ENCODE measurements around the gene YAP1.

YAP1 gene

GRCh38 chr11:102109896-102110760 lies at the start of gene YAP1:
Gene YAP1, plus strand, starts transcription at chr11:102110447. Its CDS starts 402 bp downstream, at chr11:102110849.
- DNase-seq: peak in 2 of 3 experiments; percentile 50 to 68

GRCh38 chr11:102061276-102061675 lies 49.0 kb upstream of the YAP1 start:
- DNase-seq: no peak

DNA sequence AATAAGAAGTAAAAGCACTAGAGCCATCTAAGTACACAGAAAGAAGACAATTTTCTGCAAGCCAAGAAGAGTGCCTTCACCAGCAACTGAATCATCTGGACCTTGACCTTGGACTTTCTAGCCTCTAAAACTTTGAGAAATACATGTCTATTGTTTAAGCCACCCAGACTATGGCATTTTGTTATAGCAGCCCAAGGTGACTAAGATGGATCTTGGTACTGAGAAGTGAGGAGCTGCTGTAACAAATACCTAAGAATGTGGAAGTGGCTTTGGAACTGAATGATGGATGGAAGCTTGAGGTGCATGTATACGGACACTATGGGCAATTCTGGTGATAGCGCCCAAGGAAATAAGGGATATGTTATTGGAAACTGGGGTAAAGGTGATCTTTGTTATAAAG lies 48.1 kb upstream of the YAP1 start:
- DNase-seq: no peak

- DNase-seq: no peak
These were observed 45.9 kb upstream of the YAP1 start for GRCh38 chr11:102064316-102064715.

DNA sequence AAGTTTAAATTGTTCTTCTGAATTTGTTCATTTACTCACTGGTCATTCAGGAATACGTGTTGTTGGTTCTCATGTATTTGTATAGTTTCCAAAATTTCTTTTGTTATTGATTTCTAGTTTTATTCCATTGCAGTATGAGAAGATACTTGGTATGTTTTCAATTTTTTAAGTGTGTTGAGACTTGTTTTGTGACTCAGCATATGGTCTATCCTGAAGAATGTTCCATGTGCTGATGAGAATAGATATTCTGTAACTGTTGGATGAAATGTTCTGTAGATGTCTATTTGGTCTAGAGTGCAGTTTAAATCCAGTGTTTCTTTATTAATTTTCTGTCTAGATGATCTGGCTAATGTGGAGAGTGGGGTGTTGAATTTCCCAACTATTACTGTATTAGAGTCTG lies 39.5 kb upstream of the YAP1 start:
- no peak for DNase-seq

DNA sequence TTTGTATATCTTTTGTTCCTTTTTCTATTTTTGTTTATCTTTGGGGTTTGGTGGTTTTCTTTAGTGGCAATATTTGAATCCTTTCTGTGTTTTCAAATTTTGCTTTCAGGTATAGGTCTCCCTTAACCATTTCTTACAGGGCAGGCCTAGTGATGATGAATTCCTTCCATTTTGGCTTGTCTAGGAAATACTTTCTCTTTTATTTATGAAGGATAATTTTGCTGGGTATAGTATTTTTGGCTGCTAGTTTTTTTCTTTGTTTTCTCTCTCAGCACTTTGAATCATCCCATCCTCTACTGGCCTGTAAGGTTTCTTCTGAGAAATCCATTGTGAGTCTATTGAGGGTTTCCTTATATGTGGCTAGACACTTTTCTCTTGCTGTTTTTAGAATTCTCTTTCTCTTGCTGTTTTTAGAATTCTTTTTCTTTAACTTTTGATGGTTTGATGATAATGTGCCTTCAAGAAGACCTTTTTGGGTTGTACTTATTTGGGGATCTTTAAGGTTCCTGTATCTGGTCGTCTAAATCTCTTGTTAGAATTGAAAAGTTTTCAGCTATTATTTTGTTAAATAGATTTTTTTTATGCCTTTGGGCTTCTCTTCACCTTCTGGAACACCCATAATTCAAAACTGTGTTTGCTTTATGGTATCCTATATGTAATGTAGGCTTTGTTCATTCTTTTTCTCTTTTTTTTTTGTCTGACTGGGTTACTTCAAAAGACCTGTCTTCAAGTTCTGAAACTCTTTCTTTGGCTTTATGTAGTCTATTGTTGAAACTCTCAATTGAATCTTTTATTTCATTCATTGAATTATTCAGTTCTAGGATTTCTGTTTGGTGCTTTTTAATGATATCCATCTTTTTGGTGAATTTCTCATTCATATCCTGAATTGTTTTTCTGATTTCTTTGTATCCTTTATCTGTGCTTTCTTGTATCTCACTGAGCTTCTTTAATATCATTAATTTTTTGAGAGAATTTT lies 38.5 kb upstream of the YAP1 start:
- DNase-seq: no peak

DNA sequence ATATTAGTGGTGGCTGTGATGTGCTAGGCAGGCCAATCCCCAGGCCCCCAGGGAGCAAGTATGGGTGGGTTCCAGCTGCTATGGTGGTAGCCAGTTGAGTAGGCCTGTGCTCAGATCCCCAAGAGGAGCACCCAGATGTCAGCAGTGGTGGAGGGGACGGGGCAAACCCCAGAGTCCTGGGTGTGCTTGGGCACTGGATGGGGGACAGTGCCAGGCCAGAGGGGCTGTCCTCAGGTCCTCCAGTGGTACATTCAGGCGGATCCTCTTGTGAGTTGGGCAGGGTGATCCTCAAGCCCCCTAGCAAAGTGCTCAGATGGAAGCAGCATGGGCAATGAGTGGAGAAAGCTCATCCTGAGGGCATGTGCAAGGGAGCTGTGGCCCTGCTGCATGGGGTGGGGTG lies 37.0 kb upstream of the YAP1 start:
- DNase-seq: no peak

- DNase-seq: no peak
These were observed 30.6 kb upstream of the YAP1 start for GRCh38 chr11:102079625-102080024.

DNA sequence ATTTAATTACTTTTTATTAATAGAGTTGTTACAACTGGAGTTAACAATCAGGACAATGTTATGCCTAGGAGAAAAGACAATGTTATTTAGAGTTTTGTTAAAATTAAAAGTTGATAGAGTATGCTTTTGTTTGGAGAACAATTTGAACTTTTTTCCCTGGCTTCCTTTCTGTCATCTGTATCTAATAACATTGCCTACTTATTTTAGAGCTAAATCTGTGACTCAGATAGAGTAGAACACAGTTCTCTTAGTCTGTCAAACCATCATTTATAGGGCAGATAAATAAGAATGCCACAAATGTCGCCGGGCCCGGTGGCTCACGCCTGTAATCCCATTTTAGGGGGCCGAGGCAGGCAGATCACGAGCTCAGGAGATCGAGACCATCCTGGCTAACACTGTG lies 28.9 kb upstream of the YAP1 start:
- no peak for DNase-seq

DNA sequence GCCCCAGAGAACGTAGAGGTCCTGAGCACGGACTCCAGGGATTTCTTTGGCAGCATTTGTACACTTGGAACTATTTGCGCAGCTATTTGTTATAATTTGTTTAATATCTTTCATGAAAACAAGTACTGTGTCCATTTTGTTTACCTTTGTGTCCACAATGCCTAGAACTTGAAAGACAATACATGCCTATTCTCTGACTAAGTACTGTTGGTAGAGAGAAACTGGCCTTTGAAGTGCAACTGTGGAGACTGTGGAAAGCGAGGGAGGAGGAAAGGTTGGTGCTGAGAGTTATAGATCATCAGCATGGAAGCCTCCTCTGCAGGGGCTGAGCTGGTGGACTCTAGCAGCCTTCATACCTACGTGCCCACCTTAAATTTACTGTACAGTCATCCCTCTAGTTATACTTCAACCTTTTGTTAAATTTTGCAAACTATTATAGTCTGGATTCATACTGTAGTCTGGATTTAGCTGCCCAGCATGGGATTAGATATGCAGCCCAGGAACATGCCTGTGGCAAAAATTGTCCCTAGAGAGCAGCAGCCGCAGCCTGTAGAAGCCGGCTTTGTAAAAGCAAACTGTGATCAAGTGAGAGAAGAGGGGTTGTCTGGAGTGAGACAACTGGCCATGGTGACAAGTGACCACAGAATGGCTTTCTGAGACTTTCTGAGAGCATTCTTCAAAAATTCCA lies 24.2 kb upstream of the YAP1 start:
- DNase-seq: no peak

GRCh38 chr11:102097186-102097585 lies 13.1 kb upstream of the YAP1 start:
- no peak for DNase-seq

DNA sequence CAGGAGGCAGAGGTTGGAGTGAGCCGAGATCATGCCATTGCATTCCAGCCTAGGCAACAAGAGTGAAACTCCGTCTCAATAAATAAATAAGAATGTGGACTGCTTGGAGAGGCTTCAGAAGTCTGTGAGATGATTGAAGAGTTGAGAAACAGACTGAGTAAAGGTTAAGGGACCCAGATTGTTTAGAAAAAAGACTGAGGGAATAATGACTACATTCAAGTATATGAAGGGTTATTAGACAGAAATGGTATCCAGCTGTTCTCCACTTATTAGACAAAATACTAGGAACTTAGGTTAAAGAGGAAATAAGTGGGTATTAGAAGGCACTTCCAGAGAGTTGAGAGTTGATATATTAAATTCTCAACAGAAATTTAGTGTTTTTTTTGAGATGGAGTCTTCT lies 10.5 kb upstream of the YAP1 start:
- no peak for DNase-seq

DNA sequence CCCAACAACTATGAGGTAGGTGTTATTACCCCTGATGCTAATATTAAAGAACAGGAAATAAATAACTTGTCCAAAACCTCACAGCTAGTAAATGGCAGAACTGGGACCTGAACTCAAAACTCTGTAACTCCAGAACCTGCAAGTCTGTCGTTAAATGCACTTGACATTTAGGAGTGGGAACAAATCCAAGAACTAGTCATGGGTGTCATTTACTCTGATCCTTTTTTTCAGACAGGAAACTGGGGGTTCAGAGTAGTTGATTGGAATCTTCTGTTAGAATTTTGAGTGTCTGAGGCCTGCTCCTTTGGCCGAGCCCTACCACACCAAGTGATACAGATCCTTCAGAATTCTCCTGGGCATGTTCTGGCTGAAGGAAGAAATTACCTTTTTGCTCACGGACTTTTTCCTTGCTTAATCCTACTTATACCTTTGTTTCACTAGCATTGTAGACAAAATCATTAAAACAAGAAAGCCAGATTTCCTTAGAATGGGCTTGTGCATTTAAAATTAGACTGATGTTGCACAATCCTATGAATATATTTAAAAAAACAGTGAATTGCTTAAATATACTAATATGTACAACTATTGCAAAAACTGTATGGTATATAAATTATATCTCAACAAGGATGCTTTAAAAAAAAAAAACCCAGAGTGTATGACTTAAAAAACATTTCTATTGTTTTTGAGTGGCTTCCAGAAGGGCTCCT lies 1.4 kb upstream of the YAP1 start:
- no peak for DNase-seq

- DNase-seq: peak in 1 of 3 experiments; percentile 46
These were observed 439 bp downstream of the YAP1 start for GRCh38 chr11:102110761-102111010.

- DNase-seq: no peak
These were observed 952 bp downstream of the YAP1 start for GRCh38 chr11:102111011-102111786.

DNA sequence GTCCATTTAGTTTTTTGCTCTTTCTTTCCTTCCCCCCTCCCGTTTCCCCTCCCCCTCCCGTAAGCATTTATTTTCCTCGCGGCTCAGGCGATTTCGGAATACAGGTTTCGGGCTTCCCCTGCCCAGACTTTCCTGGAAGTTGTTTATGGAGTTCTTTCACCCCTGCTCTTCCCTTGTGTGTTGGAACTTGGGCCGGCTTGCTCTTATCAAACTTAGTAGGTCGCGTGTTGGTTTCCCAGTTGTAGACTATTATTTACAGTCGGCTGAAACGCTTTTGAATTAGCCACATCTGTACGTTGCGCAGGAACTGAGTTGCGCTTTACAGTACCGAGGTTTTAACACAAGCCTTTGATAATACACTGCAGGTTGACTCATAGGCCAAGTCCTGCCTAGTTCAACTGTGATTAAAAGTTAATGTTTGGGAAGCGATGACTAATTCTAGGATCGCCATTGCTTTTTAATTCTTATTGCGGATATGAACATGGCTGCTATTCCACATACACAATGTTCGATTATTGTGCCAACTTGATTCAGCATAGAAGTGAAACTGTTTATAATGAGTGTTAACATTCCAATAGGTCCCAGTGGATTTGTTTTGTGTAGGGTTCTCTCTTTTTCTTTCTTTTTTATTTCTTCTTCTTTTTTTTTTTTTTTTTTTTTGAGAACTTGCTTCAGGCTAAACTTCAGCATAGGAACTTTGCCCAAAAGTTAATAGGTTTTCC lies 1.7 kb downstream of the YAP1 start:
- no peak for DNase-seq

DNA sequence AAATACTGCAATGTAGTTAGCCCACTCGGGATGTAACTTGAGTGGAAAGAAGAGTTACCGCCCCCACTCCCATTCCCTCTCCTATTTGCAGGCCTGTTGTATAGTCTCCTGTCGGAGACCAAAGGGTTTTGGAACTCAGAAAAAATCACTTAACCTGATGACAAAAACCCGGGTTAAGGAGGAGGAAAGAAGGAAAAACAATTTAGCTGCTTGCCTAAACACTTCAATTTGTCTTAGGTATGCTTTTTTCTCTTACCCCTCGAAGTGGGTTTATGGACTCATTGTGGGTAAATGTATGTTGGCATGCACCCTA lies 2.2 kb downstream of the YAP1 start:
- DNase-seq: no peak

DNA sequence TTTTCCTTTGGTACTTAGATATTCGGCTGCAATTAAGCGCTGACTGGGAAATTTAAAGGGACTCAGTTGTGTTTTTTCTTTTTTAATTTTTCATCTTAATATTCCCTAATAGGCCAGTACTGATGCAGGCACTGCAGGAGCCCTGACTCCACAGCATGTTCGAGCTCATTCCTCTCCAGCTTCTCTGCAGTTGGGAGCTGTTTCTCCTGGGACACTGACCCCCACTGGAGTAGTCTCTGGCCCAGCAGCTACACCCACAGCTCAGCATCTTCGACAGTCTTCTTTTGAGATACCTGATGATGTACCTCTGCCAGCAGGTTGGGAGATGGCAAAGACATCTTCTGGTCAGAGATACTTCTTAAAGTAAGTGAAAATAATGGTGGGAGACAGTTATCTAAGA lies 3.8 kb downstream of the YAP1 start:
- DNase-seq: no peak

DNA sequence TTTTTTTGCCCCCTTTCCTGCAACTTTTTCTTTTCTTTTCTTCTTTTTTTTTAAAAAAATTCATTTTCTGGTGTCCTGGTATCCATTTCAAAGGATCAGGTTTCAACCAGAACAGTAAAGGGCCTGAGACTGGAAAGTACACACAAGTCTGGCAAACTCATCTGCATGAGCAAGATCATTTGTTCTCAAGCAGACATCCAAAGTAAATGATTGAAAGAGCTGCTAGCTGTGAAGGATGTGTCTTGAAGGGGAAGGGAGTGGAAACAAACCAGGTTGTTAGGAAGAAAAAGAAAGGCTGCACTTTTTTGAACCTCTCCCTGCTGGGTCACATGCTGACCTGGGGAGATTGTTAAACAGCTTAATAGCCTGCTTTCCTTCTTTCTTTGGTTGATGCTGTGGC lies 5.3 kb downstream of the YAP1 start:
- peak in 1 of 3 experiments; percentile 25 for DNase-seq

GRCh38 chr11:102116453-102117205 lies 6.4 kb downstream of the YAP1 start:
- no peak for DNase-seq

Measured in NCI-H1417 (cell line).